HG03139 (cell line): ENCODE results near the gene REPIN1.
A peak's percentile ranks its signal among the peaks of the same experiment; 100 is the strongest.

Source experiments
- ATAC-seq: cut with Tn5 transposase; IDR thresholded peaks from one replicate; pipeline ENCODE4 v1.9.1; 2021; ENCODE audit not compliant: unreplicated experiment

The REPIN1 gene

DNA sequence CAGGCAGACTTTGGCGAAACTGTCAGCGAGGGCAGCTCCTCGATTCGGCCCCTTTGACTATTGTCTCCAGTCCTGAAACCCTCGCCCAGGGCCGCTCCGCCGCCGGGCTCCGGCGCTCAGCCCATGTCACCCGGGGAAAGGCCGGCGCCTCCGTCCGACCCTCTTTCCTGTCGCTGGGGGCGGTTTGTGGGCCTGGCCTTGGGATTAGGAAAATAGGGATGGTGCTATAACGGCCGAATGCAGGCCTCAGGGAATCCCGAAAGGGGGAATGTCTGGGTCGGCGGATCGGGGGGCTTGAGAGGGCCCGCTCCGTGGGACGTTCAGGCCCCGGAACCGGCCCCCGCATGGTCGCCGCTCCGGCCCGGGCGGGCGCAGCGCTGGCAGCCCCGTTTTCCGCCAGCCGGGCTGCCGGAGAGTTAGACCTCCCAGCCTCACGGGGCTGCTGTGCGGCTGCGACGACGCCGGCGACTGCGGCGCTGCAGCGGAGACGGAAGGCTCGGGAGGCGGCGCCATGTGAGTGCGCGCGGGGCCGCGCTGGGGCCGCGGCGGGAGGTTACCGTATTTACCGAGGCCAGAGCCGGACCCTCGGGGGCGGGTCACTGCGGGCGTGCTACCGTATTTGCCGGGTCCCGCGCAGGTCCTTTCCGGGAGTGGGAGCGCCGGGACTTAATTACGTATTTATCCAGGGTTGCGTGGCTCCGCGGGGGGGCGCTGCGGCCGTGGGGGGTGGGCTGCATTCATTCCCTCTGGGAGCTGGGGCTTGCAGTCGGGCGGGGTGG, 36.4 kb downstream of the REPIN1 start:
- ATAC-seq, result peak; percentile 39

DNA sequence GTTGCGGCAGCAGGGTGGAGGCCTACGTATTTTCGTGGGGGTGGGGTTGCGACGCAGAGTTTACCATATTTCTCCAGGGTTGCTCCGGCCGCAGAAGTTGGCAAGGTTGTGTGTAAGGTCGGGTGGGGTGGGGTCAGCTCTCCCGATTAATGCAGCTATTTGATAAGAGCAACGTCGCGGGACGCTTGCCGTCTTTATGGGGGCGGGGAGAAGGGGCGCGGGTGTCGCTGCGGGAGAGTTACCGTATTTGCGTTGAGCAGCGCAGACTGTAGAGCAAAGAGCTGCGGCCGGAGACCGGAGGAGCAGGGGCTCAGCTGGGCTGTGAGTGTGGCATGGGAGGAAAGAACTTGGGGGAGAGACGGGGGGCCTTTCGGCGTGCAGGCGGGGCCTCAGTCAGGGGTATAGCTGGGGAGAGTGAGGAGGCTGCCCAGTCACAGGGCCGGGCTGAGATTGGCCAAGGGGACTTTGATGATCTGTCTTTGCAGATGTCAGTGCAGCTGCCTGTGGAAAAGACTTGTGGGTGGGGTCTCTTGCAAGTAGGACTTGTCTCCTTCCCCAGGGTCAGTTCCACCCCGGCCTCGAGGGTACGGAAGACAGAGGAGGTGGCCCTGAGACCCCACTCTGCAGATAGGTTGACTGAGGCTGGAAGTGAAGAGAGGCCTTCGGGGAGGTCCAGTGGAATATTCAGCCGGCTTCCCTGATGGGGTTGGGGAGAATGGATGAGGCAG, 37.1 kb downstream of the REPIN1 start:
- no peak for ATAC-seq

DNA sequence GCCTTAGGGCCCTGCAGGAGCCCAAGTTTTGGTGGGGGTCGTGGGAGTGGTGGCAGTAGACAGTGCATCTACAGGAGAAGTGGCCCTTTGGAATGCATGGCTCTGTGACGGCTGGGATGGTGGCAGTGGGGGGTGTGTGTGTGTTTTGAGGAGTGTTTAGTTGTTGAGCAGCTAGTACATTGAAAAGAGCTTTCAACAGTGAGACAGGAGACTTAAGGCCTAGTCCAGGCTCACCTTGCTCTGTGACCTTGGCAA, 37.6 kb downstream of the REPIN1 start:
- ATAC-seq, result no peak

DNA sequence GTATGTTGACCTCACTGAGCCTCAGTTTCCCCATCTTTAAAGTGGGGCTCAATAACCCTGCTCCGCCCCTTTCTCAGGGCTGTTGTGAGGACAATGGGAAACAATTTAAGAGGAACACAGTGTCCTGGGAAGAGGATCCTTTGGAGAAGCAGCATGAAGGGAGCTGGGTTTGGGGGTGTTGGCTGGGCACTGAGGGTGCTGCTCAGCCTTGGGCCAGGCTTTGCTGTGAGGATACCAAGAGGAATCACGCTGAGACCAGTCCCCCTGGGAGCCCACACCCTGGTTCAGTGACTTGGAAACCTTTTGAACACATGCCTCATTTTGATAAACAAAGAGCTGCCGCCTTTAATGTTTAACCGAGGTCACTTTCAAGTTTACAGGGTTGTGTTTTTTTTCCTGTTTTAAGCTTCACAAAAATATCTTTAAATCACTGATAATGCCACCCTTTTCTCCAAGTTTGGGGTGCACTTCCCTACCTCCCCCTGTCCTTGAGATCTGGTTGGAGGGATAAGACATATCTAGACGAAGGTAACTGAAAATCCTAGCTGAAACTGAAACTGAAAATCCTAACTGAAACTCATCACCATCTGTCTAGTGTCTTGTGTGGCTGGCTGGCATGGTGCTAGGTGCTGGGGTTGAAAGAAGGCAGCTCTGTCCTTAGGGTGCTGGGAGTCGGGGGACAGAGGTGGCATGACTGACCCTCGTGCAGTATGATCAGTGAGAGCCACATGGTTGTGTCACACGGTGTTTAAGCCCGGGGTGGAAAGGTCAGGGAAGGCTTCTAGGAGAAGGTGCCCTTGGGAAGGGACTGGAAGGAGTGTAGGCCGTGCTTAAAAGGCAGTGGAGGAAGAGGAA, 38.2 kb downstream of the REPIN1 start:
- peak; percentile 40 for ATAC-seq

DNA sequence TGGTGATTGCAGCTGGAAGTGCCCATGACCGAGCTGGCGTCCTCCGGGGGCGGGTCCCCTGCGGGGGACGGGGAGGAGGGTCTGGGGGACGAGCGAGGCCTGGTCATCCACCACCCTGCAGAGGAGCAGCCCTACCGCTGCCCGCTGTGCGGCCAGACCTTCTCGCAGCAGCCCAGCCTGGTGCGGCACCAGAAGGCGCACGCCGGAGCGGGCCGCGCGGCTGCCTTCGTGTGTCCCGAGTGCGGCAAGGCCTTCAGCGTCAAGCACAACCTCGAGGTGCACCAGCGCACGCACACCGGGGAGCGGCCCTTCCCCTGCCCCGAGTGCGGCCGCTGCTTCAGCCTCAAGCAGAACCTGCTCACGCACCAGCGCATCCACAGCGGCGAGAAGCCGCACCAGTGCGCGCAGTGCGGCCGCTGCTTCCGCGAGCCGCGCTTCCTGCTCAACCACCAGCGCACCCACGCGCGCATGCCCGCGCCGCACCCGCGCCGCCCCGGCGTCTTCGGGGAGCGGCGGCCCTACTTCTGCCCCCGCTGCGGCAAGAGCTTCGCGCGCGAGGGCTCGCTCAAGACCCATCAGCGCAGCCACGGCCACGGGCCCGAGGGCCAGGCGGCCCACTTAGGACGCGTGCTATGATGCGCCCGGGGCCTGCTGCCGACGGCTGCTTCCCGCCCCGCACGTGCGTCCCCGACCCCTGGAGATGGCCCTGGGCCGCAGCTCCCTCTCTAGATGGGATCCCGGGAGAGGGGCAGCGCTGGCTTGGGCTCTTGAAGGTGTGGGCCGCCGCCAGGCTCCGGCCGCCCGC, 39.2 kb downstream of the REPIN1 start:
- ATAC-seq, result no peak

DNA sequence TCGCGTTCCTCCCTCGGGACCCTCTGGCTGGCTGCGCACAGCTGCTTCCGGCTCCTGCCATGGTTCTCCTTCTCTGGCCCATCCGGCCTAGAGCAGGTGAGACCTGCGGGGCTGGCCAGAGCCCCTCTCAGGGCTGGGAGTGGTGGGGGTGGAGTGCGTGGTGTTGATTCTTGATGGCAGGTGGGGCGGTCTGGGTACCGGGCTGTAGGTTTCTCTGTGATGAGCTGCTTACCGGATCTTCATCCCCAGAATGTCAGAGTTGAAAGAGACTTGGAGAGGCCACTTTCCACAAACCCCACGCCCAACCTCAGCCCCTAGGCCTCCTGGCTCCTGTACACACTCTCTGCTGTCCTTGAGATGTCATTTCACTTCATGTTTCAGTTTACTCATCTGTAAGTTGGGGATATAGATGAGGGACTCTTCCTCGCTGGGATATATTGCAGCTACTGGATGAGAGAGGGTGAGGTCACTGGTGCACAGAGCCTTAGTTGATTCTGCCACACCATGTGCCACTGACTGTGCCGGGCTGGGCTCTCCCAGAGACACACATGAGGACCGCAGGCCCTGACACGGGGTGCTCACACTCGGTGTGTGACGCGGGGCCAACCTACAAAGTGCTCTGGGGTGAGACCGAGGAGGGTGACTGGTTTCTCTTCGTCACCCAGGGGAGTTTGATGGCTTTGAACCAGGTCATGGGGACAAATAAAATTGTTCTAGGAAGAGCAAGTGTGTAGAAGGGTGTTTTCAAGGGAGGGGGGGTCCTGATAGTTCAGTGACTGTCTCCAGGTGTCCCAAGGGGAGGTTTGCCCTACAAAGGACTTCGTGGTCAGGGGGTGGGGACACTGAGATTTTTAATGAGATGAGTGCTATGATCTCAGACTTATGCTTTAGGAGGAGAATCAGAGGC, 40.0 kb downstream of the REPIN1 start:
- no peak for ATAC-seq

DNA sequence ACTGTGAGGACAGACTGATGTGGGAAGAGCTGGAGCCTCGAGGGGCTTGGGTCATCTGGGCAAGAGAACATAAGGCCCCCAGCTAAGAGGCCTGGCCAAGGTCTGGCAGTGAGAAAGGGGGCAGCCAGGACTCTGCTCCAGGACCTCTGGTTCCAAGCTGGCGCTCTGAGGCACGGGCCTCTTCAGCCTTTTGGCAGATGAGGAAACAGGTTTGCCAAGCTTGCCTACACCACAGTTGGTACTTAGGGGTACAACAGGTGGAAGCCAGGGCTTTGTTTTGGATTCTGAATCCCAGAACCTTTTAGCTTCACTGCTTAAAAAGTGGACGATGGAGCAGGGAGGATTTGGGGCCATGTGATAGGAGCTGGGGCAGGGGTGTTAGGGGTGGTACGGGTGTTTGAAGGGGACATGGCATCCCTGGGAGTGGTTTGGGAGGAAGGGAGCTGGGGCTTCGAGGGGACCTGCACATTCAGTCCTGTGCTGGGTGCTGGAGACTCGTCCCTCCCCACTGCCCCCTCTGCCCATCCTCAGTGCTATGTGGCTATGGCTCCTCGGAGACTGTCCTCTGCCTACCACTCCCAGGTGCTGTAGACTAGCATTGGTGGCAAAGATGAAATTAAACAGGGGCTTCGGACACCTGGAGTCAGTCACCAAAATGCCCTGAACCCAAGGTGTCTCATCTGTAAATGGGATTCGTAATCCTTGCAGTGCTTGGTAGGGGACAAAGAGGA, 40.8 kb downstream of the REPIN1 start:
- no peak for ATAC-seq

DNA sequence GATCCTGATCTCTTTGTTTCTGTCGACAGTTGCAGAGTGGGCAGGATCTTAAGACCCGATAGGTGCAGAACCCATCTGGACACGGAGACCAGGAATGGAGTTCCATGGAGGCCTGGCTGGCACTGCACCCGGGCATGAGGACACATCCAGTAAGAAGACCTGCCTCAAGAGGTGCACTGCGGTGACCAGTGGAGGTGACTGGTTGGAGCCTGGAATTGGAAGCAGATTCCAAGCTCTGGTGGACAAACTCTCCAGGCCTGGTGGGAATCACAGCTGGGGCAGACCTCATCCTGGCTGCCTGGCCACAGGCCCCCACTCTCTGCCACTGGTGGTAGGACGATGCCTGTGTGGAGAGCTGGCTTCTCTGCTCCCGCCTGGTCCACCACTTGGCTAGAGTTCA, 41.5 kb downstream of the REPIN1 start:
- no peak for ATAC-seq

DNA sequence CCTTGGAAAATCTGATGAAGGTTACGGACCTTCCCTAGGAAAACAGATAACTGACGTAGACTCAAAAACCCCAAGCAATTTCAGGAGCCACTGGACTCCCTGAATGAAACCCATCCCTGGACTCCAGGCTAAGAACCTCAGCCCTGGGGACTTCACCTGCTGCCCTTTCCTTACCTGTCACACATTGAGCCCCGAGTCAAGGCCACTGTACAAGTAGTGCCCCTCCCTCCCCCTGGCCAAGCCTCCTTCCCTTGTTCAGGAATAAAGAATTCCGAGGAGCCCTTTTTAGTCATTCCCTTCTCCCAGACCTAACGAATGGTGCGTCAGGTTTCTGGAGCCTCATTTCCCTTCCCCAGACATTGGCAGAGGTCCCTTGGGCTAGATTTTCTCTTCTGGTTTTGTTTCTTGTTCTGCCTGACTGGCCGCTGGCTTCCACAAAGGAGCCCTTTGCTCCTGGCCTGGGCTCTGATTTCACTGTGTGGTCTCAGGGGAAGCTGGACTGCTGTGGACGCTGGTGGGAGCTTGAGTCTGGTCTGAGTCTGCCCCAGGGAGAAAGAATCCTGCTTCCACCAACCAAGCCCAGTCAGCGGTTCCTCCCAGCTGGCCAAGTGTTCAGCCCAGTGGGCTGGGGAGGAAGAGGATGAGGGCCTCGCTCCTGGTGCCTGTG, 42.2 kb downstream of the REPIN1 start:
- ATAC-seq, result no peak

DNA sequence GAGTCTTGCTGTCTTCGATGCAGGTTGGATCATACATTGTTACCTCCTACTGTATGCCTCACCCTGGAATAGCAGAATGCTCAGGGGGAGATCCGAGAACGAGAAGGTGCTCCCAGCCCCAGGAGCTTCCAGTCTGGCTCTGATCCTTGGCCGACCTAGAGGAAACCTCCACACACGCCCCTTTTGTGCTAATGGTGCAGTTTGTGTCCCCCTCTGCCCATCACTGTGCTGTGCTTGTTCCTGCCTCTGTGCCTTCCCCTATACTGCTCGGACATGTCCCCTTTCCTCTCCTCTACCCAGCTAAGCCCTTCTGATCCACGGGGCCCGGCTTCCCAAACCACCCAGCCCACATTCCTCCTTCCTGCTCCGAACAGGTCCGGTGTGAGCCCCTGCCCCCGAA, 43.0 kb downstream of the REPIN1 start:
- no peak for ATAC-seq

DNA sequence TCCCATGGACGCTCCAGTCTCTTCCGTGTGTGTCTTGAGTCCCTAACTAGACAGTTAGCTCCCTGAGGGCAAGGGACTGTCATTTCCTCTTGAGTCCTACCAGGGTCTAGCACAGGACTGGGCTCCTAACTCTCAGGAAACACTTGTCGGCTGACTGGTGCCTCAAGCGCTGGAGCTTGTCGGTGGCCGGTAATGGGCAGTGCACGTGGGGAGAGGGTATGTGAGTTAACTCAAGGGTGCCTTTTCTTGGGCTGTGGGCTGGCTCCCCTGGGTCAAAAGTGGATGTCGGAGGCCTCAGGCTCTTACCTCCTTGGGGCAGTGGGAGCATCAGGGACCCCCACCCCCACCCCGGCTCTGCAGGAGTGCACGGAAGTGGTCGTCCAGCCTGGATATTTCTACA, 43.4 kb downstream of the REPIN1 start:
- ATAC-seq, result no peak

DNA sequence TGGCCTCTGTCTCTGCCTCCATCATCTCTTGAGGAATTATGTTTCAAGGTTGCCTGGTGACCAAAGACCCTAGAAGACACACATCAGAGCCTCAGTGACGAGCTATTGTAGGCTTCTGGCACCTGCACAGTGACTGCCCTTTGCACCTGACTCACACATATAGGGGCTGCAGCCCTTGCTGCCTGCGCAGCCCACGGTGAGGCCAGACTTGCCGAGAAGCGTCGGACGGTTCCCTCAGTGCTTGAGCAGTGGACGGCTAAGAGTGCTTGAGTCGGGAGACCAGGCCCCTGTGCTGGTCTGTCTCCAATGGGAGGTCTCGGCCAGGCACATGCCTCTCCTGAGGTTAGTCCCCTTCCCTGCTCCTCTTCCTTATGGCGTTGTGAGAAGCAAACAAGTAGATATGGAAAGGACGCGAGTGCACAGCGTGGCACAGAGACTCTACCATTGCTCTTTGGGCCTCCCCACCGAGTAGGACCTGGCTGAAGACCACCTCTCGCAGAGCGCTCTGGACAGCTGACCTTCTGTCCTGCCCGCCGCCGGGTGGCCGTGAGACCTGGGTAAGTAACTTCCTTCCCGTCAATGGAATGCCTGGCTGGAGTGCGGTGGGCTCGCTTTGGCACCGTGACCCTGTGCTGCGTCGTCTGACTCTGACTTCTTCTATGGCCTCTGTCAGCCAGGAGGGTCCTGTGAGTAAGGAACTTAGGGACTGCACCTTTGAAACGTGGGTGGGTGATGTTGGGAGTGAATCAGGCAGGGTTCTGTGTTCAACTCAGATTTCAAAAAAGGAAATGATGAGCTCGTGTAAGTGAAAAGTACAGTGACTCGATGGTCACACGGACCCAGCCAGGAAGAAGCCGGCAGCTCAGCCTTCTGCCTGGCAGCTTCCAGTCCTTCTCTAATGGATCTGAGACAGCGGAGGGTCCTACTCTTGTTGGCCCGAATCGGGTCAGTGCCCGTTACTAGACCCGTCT, 44.2 kb downstream of the REPIN1 start:
- no peak for ATAC-seq

DNA sequence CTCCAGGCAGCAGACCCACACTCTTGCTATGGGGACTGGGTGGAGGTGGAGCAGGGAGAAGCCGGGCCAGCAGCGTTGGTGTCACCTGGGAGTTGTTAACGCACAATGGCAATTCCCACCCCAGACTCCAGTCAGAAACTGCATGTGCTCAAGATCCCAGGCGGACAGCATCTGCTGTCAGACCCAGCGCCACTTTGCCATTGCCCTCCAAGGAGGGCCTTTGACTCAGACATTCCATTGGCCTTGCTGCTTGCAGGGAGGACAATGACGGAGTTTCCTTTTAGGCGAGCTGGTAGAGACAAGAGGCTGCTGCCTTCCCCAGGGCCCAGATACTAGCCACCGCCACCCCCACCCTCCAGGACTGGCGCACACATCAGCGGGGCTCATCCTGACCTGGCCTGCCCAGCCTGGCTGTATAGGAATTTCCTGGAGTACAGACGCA, 45.0 kb downstream of the REPIN1 start:
- no peak for ATAC-seq

DNA sequence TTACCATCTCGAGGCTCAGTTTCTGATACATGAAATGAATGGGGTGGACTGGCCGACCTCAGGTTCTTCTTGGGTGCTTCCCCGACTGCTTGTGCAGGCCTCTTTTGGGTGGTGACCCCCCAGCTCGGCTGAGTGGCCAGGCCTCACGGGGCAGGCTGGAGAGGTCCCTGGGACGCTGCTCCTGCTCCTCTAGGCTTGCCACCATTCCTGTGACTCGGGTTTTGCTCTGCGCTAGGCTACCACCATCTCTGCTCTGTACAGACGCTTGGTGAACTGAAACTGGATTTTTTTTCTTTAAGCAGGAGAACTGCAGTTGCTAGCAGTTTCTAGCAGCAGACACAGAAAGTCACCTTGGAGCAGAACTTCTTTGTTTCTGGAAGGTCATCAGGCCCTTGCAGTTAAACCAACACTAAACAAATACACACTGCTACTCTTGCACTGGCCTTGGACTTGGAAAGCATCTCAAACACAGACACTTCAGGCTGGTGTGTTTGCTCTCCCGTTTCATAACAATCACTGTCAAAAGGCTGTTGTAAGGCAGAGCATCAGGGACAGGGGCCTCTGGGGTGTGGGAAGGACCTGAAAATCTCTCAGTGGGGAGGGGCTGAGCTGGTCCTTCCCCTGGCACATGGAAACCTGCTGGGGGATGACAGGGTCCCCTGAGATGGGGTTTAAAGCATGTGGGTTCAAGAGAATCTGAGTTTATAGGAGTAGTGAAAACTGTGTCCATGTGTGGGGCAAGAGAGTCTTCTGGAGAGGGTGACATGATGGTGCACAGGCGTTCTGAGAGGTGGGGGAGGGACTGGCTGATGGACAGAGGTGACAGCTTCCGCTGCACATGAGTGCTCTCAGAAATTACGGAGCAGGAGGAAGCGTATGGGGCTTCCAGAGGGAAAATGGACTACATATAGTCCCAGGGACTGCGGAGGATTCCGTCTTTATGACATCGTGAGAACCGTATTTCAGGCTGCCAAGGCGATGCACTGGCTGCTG, 46.8 kb downstream of the REPIN1 start:
- no peak for ATAC-seq

DNA sequence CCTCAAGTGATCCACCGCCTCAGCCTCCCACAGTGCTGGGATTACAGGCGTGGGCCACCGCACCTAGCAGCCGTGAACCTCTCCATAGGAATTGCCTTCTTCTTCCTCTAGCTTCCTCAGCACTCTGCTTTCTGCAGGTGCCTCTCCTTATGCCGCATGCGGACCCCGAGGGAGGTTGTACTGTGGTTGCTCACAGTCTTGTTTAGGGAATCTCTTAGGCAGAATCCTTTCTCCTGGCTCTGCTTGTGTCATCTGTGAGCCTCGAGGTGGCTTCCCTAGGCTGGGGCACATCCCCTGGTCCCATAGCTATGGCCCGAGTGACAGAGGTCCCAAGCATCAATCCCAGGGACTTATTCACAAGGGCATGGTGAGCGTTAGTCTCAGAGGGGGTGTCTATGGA, 48.6 kb downstream of the REPIN1 start:
- ATAC-seq, result no peak

DNA sequence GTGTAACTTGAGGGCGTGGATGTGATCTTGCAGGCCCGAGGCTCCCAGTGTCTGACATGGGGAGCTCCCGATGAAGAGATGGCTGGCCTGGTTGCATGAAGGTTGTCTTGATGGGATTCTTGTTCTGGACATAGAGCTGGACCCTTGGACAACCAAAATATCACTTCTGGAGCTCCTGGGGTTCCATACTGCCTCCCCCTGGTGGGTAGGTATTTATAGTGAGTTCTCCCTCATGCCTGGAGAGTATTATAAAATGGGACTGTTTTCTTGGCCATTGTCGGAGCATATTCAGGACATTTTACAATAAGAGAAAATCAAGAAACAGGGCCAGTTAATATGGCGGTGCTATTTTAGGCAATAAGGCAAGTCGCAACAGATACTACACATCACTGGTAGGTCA, 49.2 kb downstream of the REPIN1 start:
- no peak for ATAC-seq
